Hepatic stellate cell (primary cell): ENCODE results near the gene SMARCC2.
"Not testable (repeated sequence)": the region's sequence is repeated elsewhere in the genome, so short reads cannot be mapped to it uniquely, and the experiment has no call there.

Experiments used
- DNase-seq: peaks from one replicate; pipeline ENCODE4 v3.0.0; 2011; ENCODE audit warnings: low spot score

The SMARCC2 gene

DNA sequence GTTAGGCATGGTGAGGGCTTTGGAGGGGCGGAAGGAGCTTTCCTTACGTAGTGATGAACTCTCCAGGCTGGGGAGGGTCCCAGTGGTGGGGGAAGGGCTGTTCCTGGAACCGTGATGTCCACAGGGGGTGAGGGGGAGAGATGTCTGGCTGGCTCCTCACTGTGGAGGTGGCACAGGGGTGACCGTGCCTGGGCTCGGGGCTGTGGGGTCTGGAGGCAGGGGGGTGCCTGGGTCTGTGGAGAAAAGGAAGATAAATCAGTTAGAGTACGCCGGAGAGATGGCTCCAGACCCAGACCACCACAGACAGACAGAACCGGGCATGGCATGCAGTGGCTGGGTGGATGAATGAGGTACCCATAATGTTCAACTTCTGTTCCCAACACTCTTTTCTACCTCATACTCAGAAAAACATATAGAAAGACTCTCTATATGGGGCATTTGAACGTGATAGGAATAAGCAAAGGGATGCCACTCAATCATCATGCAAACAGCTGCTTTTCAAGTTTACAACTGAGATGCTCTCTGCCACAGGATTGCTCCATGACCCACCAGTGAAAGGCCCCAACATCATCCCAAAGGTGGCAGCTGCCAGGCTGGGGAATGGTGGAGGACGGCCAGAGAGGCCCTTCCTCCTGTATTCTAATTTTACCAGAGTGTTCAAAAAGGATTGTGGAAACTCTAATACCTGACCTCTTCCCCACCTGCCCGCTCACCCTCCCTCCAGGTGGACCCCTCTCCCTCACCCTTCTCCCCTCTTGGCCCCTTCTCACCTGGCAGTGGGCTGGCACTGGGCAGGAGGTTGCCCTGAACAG, 25.5 kb downstream of the SMARCC2 start:
- DNase-seq = no peak

DNA sequence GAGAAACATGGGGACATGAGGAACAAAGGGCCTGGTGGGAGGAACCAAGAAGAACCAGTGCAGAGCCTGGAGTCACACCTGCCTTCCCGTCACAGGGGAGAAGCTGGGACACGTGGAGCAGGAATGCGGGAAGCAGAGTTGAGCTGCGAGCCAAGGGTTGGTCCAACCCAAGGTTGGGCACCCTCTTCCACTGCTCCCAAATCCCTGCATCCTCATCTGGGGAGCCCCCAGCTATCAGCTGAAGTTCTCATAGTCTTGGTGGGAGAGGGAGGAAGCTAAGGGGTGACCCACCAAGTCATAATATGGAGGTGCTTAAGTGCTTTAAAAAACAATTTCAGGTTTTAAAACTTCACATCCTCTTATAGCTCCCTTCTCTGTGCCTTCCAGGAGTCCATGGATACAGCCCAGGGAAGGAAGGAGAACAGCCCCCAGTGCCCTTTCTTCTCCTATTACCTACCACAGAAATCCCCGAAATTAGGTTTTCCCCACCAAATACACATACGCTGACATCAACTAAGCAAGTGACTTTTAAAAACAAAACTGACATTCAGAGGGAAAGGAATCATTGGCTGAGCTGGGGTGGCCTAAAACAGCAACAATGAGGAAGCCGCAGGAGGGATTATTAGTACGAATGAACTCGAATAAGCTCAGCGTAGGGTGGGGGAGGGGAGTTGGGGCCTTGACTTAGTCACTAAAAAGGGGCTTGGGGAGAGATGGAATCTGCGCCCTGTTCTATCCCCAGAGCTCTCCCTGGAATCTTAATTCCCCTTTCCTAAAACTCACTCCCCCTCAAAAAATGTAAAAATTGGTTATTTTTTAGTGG, 26.6 kb downstream of the SMARCC2 start:
- no peak for DNase-seq

DNA sequence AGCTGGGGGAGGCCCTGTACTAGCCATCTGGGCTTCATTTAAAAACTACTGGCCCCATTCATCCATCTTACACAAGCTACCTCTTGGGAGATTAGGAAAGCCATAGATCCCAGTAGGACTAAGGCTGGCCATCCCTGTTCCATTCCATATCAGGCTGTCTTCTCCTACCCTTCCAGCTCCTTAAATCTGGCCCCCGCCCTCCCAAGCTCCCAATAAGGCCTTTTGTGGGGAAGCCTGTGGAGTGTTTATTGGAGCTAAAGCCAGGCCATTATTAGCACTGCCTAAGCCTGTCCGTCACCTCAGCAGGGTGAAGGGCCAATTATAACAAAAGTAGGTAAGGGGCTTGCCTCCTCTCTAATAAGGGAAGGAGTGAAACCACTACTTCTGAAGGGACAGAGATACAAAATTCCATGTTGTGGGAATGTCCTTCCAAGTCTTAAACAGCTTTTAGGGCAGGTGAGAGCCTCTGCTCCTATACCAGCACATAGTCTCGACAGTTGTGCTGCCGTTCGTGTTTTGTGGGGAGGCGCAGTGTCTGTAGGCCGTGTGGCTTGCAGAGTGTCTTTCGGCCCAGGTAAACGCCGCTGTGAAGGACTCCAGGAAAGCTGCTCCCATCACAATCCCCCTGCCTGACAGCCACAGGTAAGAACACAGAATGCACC, 27.5 kb downstream of the SMARCC2 start:
- DNase-seq = no peak

DNA sequence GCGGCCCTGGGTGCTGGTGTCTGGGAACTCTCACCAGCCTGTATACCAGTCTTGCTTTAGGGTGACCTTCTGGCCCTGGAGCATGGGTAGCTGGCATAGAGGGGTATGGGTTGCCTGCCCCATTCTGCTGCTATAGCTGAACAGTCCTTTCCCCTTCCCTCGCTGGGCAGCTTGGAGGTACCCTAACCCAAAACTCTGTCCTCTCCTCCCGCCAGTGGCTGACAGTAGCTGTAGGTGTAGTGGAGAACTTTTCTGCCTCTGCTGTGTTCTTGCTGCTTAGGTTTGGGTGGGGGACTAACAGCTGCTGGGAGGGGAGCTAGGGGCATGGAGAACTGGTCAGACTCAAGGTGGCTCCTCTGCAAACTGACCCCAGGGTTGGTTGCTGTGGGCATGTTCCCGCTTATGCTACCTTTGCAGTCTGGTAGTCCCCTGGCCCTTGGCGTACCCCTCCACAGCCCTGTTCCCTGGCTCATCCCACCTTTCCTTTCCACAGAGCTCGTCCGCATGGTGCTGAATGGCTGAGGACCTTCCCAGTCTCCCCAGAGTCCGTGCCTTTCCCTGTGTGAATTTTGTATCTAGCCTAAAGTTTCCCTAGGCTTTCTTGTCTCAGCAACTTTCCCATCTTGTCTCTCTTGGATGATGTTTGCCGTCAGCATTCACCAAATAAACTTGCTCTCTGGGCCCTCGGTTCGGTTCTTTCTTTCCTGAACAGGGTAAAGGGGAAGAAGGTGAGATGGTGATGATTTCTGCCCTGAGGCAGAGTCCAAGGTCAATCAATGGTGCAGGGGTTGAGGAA, 28.2 kb downstream of the SMARCC2 start:
- DNase-seq = no peak

DNA sequence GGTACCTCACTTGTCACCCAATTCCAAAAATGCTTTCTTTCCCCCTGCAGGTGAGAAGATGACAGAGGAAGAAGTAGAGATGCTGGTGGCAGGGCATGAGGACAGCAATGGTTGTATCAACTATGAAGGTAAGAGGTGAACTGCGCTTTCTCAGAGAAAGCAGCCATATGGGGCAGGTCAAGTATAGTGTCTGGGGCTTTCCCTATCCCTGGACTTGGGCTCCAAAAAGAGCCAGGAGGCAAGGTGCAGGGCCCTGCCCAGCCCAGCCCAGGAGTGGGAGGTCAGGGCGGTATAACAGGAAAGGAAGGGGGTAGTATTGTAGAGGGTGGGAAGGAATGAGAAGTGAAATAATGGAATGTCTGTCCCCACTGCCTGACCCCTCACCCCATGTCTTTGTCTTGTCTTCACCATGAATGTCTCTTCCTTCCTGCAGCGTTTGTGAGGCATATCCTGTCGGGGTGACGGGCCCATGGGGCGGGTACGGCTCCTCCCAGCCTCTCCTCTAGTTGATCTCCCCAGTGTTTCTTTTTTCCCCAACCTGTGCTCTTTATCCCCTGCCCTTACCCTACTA, 29.0 kb downstream of the SMARCC2 start:
- DNase-seq = no peak

DNA sequence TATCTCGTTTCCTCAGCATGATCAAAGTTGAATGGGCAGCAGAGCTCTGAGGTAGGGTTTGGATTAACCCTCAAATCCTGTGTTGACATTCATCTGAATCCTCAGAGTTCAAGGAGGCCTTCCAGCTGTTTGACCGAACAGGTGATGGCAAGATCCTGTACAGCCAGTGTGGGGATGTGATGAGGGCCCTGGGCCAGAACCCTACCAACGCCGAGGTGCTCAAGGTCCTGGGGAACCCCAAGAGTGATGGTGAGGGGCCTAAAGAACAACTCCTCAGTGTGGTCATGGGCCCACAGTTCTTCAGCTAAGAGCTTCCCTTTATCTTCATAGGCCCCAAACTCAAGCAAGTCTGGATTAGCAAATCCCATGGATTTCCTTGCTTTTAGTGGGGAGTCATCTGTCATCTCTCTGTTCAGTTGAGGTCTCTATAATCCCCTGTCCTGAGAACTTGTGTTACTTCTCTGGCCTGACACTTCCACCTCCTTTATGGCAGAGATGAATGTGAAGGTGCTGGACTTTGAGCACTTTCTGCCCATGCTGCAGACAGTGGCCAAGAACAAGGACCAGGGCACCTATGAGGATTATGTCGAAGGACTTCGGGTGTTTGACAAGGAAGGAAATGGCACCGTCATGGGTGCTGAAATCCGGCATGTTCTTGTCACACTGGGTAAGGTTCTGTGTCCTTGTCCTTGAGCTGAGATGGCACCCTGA, 29.6 kb downstream of the SMARCC2 start:
- DNase-seq = no peak

DNA sequence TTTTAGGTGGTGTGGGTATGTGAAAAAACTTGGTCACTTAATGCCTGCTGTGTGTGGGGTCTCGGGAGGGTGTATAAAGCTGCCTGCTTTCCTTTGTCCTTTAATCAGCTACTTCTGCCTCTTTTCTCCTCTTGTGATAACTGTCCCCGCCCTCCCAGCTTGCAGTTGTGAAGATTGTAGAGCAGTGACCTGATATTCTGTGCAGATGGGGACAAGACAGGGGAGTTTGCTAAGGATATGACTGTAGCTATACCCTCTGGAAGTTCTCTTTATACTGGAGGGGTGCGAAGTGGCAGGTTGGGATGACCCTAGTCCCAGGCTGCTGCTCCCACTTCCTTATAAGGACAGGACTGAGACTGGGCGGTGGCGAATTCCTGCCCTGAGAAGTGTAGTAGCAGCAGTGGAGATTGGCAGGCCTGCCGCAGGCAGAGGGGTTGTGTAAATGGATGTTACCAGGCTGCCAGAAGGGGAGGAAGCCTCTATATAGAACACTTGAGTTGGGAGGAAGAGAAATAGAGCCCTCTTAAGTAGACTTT, 30.3 kb downstream of the SMARCC2 start:
- peak; percentile 77 for DNase-seq

DNA sequence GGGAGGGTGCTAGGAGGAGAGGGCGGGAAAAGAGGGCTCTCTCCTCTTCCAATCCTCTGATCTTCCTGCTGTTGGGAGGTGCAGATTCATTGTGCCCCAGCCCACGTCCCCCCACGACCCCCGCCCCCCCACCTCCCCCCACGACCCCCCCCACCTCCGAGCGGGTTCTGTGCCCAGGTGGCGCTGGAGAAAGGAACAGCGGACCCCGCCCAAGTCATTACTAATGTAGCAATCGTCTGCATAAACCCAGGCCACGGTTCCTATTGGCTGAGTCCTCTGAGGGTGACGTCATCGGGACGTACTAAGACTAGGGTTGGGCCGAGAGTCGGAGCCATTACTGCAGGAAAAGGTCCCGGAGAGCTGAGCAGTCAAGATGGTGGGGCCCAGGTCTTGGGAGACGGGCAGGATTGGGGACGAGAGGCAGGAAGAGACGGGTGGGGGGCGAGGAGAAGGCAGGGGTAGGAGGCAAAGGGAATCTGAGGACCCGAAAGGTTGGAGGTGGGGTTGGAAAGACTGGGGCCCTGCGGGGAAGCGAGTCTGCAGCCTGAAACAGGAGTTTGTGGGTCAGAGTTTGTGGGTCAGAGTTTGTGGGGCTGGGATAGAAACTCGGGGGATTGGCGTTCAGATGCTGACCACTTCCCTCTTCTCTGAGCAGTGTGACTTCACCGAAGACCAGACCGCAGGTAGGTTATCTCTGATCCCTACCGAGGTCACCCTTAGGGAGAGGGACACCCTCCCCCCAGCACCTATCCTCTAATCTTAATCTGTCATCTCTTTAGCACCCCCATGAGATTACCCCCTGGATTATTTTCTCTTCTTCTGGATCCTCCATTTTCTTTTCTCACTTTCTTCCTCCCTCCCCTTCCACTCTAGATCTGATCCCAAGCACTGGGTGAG, 31.0 kb downstream of the SMARCC2 start, which contains the start of gene MYL6:
Gene MYL6 (plus strand): TSS at position 331 of the 897 bp plus-strand sequence. CDS start 43 bp downstream, at position 374.
- DNase-seq = peak; percentile 97

DNA sequence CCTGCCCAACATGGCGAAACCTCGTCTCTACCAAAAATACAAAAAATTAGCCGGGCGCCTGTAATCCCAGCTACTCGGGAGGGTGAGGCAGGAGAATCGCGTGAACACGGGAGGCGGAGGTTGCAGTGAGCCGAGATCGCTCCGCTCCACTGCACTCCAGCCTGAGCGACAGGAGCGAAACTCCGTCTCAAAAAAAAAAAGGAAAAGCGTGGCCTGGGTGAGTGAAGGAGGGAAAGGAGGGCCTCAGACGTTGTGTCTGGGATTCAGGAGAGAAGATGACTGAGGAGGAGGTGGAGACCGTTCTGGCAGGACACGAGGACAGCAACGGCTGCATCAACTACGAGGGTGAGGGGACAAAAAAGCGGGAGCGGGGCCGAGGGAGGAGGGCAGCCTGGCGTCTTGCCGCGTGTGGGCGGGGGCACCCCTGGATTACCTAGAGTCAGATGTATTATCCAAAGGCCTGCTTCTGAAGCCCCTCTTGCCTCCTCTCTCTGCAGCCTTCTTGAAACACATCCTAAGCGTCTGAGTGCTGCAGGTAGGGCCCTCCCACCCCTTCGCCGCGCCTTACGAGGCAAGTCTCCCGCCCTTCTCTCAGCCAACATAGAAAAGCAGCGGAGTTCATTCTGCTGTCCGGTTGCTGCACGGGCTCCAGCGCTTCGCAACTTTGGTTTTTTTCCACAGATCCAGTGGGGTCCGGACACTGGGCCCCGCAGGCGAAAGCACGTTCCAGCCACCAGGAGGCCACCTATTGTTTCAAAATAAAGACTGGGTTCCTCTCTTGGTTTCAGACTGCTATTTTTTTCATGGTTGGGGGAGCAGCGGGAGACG, 31.9 kb downstream of the SMARCC2 start:
- peak; percentile 92 for DNase-seq

DNA sequence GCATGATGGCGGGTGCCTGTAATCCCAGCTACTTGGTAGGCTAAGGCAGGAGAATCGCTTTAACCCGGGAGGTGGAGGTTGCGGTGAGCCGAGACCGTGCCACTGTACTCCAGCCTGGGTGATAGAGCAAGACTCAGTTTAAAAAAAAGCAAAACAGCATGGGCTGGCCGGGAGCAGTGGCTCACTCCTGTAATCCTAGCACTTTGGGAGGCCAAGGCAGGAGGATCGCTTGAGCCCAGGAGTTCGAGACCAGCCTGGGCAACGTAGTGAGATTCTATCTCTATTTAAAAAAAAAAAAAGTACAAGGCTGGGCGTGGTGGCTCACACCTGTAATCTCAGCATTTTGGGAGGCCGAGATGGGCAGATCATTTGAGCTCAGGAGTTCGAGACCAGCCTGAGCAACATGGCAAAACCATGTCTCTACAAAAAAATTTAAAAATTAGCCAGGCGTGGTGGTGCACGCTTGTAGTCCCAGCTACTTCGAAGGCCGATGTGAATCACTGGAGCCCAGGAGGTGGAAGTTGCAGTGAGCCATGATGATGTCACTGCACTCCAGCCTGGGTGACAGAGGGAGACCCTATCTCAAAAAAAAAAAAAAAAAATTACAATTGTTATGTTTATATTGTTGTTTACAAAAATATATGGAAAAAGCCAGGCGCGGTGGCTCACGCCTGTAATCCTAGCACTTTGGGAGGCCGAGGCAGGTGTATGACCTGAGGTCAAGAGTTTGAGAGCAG, 32.7 kb downstream of the SMARCC2 start:
- DNase-seq = not testable (repeated sequence)

DNA sequence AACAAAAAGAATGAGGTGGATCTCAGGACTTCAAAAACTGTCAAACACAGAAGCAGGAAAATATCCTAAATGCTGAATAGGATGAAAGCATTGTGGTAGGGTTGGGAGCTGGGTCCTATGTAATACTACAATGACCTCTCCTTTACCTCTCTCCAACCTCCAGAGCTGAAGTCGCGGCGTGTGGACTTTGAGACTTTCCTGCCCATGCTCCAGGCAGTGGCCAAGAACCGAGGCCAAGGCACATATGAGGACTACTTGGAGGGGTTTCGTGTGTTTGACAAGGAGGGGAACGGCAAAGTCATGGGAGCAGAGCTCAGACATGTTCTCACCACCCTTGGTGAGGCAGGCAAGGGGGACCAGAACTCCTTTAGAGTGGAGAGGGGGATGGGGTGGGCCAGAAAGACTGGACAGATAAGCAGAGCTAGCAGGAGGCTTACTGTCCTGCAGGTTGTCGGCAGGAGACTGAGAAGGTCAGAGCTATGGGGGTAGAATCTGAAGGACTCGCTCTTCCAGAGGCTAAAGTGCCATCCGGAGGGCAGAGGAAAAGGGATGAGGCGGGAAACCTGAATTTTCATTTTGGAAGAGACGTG, 33.9 kb downstream of the SMARCC2 start:
- DNase-seq = no peak

DNA sequence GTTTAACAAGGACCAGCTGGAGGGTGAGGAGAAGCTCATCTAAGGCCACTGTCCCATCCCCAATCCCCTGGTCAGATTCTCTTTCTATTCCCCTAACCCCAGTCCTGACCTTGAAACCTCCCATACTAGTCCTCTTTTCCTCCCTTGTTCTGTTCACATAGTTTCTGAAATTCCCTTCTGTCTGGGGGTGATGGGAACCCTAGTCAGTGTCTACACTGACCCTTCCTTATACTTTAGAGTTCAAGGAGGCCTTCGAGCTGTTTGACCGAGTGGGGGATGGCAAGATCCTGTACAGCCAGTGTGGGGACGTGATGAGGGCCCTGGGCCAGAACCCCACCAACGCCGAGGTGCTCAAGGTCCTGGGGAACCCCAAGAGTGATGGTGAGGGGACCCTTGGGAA, 34.5 kb downstream of the SMARCC2 start:
- no peak for DNase-seq

DNA sequence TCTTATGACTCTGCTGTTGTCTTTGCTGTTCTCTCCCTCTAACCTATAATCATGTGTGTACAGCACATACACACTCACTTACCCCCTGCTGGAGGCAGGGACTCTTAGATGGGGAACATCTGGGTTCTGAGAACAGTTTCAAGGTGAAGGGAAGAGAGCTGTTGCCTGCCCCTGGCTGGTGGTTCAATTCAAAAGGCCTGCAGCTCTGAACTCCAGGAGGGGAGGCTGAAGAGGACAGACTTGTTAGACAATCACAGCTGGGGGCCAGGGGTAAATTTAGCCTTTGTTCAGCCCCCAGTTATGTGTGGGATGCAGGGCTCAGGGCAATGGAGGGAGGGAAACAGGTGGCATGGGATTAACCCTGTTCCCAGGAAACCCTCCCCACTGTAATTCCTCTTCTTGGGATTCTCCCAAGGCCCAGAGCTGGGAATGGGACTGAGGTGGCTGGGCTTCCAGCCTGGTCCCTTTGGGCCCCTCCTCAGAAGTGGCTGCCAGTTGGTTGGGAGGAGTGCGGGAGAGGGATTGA, 35.0 kb downstream of the SMARCC2 start:
- no peak for DNase-seq

DNA sequence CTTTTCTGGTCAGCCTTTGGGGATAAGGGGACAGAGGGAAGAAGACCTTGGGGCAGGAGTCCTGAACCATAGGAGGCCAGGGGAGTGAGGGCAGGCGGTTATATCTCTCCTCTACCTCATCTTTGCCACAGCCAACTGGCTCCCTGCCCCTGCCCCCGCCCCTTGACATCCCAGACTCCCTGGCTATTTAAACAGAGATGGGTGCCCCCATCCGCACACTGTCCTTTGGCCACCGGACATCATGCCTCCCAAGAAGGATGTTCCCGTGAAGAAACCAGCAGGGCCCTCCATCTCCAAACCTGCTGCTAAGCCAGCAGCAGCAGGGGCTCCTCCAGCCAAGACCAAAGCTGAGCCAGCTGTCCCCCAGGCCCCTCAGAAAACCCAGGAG, 35.6 kb downstream of the SMARCC2 start:
- DNase-seq = no peak

DNA sequence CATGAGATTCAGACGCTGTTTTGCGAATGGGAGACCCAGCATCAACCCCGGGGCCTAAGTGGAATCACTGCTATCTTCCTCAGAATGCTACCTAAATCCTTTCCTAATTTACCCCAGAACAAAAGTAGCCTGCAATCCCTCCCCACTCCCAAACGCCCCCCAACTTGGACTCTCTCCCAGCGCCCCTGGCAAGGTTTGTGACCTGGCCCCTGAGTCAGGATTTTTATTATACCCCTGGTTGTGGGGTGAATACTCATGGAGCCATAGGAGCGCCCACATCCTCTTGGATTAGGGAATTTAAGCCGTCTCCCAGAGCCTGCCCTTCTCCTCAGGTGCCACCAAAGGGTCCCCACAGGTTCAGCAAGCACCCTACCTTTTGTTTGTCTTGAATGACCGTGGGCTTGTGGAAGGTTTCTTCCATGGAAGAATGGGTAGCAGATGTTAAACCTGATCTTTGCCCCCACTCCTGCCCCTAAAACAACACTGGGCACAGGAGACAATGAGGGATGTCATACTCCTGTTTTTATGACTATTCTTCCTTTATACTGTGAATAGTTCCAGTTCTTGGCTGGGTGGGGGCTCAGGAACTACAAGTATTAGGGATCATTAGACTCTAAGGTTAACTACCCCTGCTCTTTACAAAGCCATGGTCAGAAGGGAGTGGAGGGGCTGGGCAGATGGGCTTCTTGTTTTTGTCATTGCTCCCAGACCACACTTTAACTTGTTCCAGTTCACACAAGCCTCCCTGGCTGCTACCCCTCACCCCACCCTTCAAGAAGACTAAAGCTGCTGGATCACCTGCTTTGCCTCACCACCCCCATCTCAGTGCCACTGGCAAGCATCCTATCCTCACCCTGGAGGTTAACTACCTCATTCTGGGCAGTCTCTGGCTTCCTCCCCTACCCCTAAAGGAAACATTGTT, 36.3 kb downstream of the SMARCC2 start:
- DNase-seq = no peak

DNA sequence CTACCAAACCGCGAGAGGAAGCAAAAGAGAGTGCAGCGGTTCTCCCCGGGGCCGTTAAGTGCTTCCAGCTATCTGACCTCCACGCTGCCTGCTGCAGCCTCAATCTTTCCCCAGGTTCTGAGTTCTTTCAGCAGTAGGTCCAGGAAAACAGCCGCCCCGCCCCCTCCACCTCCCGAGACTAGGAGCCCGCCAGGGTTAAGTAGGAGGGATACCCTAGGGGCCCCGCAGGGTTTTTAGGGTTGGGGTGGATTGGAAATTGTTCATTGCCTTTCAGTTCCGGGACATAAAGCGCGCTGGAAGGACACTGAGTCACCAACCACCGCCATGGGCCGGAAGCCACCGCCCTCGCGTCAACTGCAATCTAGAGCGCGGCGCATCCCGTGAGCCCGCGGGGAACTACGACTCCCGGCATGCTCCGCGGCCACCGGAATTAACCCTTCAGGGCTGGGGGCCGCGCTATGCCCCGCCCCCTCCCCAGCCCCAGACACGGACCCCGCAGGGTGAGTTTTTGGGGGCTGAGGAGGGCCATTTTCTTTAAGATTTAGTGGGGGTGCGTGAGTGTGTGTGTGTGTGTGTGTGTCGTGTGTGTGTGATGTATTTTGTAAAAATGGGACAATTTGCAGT, 37.0 kb downstream of the SMARCC2 start, which contains the start of gene MYL6B:
Gene MYL6B (plus strand): TSS at position 456 of the 624 bp plus-strand sequence. CDS start 1,332 bp downstream, outside the sequence.
- peak; percentile 95 for DNase-seq
